Measurements from ENCODE around the gene IL33. TPM values are rescaled to one million over a fixed set of nuclear protein-coding genes. Genes with fewer than 3 reads are reported as not detected.
A peak's percentile ranks its signal among the peaks of the same experiment; 100 is the strongest.

The IL33 gene
- polyA plus RNA-seq, 1 experiment, result not detected

GRCh38 chr9:6272229-6272598, 56.6 kb downstream of the IL33 start:
- CTCF ChIA-PET, result no interaction called here
- Histone ChIP-seq H3K4me3 (ENCODE audit: low read depth, low read length) (no peak overlapping the region), H3K36me3 (ENCODE audit: control insufficient read depth, insufficient read depth, low read length) (no peaks in the 10 kb centered on the region), H3K27me3 (ENCODE audit: control insufficient read depth, insufficient read depth, low read length) (no peaks in the 10 kb centered on the region)
- no peak for TF ChIP-seq CTCF (IDR thresholded peaks at IDR 0.05; ENCODE audit: insufficient read depth, low read depth, low read length)
- DNase-seq (ENCODE audit: low read depth), result peak; percentile 26
- POLR2A ChIA-PET, result no interaction called here

GRCh38 chr9:6277417-6277816, 61.8 kb downstream of the IL33 start:
- CTCF ChIA-PET, result interaction anchor here (1.7 kb wide), 1 partner anchor 28 kb away, joined by 4 read pairs; no protein-coding TSS in a partner anchor
- no peak for DNase-seq (ENCODE audit: low read depth)
- no peaks in the 10 kb centered on the region for H3K36me3 ChIP-seq (ENCODE audit: control insufficient read depth, insufficient read depth, low read length)
- POLR2A ChIA-PET, result no interaction called here
- H3K4me3 ChIP-seq (ENCODE audit: low read depth, low read length), result no peak overlapping the region
- no peaks in the 10 kb centered on the region for H3K27me3 ChIP-seq (ENCODE audit: control insufficient read depth, insufficient read depth, low read length)
- TF ChIP-seq CTCF (IDR thresholded peaks at IDR 0.05; ENCODE audit: insufficient read depth, low read depth, low read length), result no peak

- no peak for TF ChIP-seq CTCF (IDR thresholded peaks at IDR 0.05; ENCODE audit: insufficient read depth, low read depth, low read length)
- no peaks in the 10 kb centered on the region for H3K27me3 ChIP-seq (ENCODE audit: control insufficient read depth, insufficient read depth, low read length)
- no peaks in the 10 kb centered on the region for H3K36me3 ChIP-seq (ENCODE audit: control insufficient read depth, insufficient read depth, low read length)
- ChIA-PET CTCF (interaction anchor here (0.7 to 0.9 kb wide), 2 partner anchors 247 to 252 kb away, joined by 3 read pairs; no protein-coding TSS in a partner anchor), POLR2A (no interaction called here)
- no peak overlapping the region for H3K4me3 ChIP-seq (ENCODE audit: low read depth, low read length)
- DNase-seq (ENCODE audit: low read depth), result no peak
Measured at GRCh38 chr9:6301858-6302257, 86.3 kb downstream of the IL33 start.

- DNase-seq (ENCODE audit: low read depth), result no peak
- H3K4me3 ChIP-seq (ENCODE audit: low read depth, low read length), result no peak overlapping the region
- CTCF ChIA-PET, result interaction anchor here (0.7 to 0.9 kb wide), 2 partner anchors 248 to 252 kb away, joined by 3 read pairs; no protein-coding TSS in a partner anchor
- no peaks in the 10 kb centered on the region for H3K36me3 ChIP-seq (ENCODE audit: control insufficient read depth, insufficient read depth, low read length)
- POLR2A ChIA-PET, result no interaction called here
- TF ChIP-seq CTCF (IDR thresholded peaks at IDR 0.05; ENCODE audit: insufficient read depth, low read depth, low read length), result no peak
- H3K27me3 ChIP-seq (ENCODE audit: control insufficient read depth, insufficient read depth, low read length), result no peaks in the 10 kb centered on the region
Measured at GRCh38 chr9:6302417-6302816, 86.8 kb downstream of the IL33 start.

GRCh38 chr9:6304232-6304631, 88.6 kb downstream of the IL33 start:
- Histone ChIP-seq H3K27me3 (ENCODE audit: control insufficient read depth, insufficient read depth, low read length) (no peaks in the 10 kb centered on the region), H3K36me3 (ENCODE audit: control insufficient read depth, insufficient read depth, low read length) (no peaks in the 10 kb centered on the region), H3K4me3 (ENCODE audit: low read depth, low read length) (no peak overlapping the region)
- no peak for DNase-seq (ENCODE audit: low read depth)
- CTCF ChIA-PET, result interaction anchor here (1.0 to 6.1 kb wide), 2 partner anchors 250 to 418 kb away, joined by 3 to 91 read pairs; no protein-coding TSS in a partner anchor
- no peak for TF ChIP-seq CTCF (IDR thresholded peaks at IDR 0.05; ENCODE audit: insufficient read depth, low read depth, low read length)
- POLR2A ChIA-PET, result no interaction called here
